ENCODE data around the gene GLI2.

Gene GLI2

DNA sequence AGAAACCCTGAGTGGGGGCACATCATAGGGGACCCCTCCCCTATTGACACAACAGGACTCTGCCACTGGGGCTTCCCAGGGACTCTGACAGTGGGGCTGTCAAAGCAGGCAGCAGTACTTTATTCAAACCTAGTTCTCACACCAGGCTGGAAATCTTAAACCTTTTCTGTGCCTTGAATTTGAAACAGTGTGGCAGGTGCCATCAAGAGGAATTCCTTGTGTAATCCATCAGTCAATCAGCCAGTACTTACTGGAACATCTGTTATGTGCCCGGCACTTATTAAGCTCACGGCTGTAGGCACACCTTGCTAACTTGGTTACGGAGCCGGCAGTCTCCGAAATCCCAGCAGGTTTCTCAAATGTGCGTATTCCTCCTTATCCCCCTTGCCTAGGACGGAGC, 12.0 kb downstream of the GLI2 start:
- H3K4me3 ChIP-seq (ENCODE audit: low read length) = no peak overlapping the region
- no peak for TF ChIP-seq CTCF (conservative IDR thresholded peaks at IDR 0.05; ENCODE audit: low read depth, low read length)
- DNase-seq (ENCODE audit: low read depth) = no peak

- no peak for TF ChIP-seq CTCF (conservative IDR thresholded peaks at IDR 0.05; ENCODE audit: low read depth, low read length)
- no peak for DNase-seq (ENCODE audit: low read depth)
- H3K4me3 ChIP-seq (ENCODE audit: low read length) = no peak overlapping the region
Measured at GRCh38 chr2:120748310-120748709, 12.6 kb downstream of the GLI2 start.

GRCh38 chr2:120748741-120749140, 13.1 kb downstream of the GLI2 start:
- H3K4me3 ChIP-seq (ENCODE audit: low read length) = no peak overlapping the region
- no peak for DNase-seq (ENCODE audit: low read depth)
- TF ChIP-seq CTCF (conservative IDR thresholded peaks at IDR 0.05; ENCODE audit: low read depth, low read length) = no peak

DNA sequence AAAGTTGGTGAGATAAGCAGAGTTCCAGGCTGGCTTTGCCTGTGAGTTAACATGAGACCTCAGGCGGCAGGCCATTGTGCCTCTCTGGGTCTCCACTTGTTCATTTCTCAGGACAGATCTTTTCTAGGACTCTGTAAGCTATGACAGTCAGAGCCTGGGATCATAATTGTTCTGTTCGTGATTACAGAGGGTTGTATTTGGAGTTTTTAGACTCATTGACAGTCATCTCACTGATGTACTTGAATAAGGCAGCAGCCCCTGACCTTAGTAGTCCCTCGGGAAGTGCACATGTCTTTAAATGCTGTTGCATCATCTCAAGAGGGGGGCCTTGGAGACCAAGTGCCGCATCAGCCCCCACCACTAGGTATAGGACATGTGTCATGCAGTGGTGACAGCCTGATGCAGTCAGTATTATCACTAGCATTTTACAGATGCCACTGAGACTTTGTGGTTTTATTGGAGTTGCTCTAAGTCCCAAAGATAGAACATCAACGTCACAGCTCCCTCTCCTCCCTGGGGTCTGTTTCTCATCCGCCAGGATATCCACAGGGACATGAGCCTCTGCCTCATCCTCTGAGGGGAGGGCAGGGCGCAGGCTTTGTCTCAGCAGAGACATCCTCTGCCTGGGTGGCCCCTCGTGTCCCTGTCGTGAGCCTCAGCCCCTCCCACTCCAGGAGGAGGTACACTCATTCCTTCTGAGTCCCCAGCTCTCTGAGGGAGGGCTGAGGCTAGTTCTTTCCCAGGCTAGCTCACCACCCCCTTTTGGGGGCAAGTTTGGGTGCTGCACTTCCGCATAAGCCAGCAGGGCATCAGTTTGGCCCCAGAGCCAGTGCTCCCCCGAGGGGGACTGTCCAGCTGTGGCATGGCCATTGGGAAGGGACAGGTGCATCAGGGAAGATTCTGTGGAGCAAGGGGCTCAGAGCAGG, 14.1 kb downstream of the GLI2 start:
- no peak for TF ChIP-seq CTCF (conservative IDR thresholded peaks at IDR 0.05; ENCODE audit: low read depth, low read length)
- H3K4me3 ChIP-seq (ENCODE audit: low read length) = no peak overlapping the region
- DNase-seq (ENCODE audit: low read depth) = no peak

- no peak for DNase-seq (ENCODE audit: low read depth)
- no peak overlapping the region for H3K4me3 ChIP-seq (ENCODE audit: low read length)
- no peak for TF ChIP-seq CTCF (conservative IDR thresholded peaks at IDR 0.05; ENCODE audit: low read depth, low read length)
Measured at GRCh38 chr2:120750488-120751210, 15.0 kb downstream of the GLI2 start.

DNA sequence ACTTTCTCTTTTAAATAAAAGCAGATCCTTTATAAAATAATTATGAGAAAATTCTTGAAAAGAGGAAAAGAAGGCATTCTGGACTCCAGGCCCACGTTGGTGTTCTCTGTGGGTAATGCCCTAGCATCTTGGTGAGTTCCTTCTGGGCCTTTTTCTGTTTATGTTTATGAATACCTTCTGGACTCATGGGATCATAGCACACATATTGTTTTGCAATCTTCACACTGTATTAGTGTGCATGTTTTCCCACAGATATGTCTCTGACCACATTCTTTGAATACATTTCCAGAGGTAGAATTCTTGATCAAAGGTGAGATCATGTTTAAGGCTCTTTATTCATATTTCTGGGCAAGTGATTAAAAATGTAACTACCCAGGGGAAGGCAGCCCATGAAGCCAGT, 15.9 kb downstream of the GLI2 start:
- no peak overlapping the region for H3K4me3 ChIP-seq (ENCODE audit: low read length)
- DNase-seq (ENCODE audit: low read depth) = no peak
- no peak for TF ChIP-seq CTCF (conservative IDR thresholded peaks at IDR 0.05; ENCODE audit: low read depth, low read length)

All from retinal pigment epithelial cell (primary cell).